GM12878 (cell line): ENCODE results near the gene INIP. TPM values are rescaled to one million over a fixed set of nuclear protein-coding genes. Genes with fewer than 3 reads are reported as not detected.

Experiments
- CHD4 ChIP-seq: fragments of 200-600 bp; sonication (generic); IDR thresholded peaks from 2 replicates; pipeline ENCODE4 v1.6.1; 2016; ENCODE audit warnings: mild to moderate bottlenecking
- FOXK2 ChIP-seq: fragments of 450-650 bp; IDR thresholded peaks from 2 replicates; pipeline ENCODE4 v1.6.1; 2017; ENCODE audit warnings: mild to moderate bottlenecking, moderate library complexity
- IRF3 ChIP-seq: fragments of 450-650 bp; IDR thresholded peaks from 2 replicates; pipeline ENCODE4 v1.6.1; 2014; ENCODE audit warnings: mild to moderate bottlenecking
- JUNB ChIP-seq: IDR thresholded peaks from 2 replicates; pipeline ENCODE4 v1.6.1; 2016; ENCODE audit warnings: antibody characterized with exemption, mild to moderate bottlenecking
- MYC ChIP-seq: IDR thresholded peaks from 2 replicates; pipeline ENCODE4 v1.6.1; 2011; ENCODE audit warnings: mild to moderate bottlenecking, low read length, moderate library complexity, inconsistent platforms; ENCODE audit not compliant: insufficient read depth, insufficient replicate concordance, insufficient read length, severe bottlenecking
- PBX3 ChIP-seq: IDR thresholded peaks from 2 replicates; pipeline ENCODE4 v1.6.1; 2011; ENCODE audit warnings: mild to moderate bottlenecking, low read depth, low read length, moderate library complexity; ENCODE audit not compliant: insufficient replicate concordance
- TCF3 ChIP-seq: IDR thresholded peaks from 2 replicates; pipeline ENCODE4 v1.6.1; 2012; ENCODE audit warnings: low read depth, mild to moderate bottlenecking, low read length, borderline replicate concordance; ENCODE audit not compliant: insufficient read depth
- ZBTB40 ChIP-seq: fragments of 450-650 bp; IDR thresholded peaks from 2 replicates; pipeline ENCODE4 v1.6.1; 2016; ENCODE audit warnings: mild to moderate bottlenecking, moderate library complexity, borderline replicate concordance
- ZNF274 ChIP-seq: IDR thresholded peaks from one replicate; pipeline ENCODE4 v1.8.0; 2011; ENCODE audit not compliant: insufficient read length, insufficient read depth
- polyA plus RNA-seq, 11 experiments: library from polyadenylated mRNA; depleted of rRNA in 4 of 11; unstranded in 6 of 11; stranded (reverse) in 5 of 11; fragments of >200 nt; fragmentation: Nextera tagmentation in 4 of 11; fragmentation: Illumina TruSeq in 1 of 11; extraction: Ambion mirVana in 4 of 11; extraction: Trizol in 1 of 11; gene quantifications; 1 replicate in 1 of 11; 2 replicates in 10 of 11; pipeline versions ENCODE4 v1.2.1 to v1.2.3, GENCODE V29; 2011 to 2016; ENCODE audit warnings: inconsistent platforms in 2 of 11, missing spikeins in 2 of 11, low read depth in 1 of 11
- total RNA-seq, 4 experiments: library from RNA; depleted of rRNA in 3 of 4; stranded (reverse); fragments of >200 nt in 3 of 4; fragmentation: Illumina TruSeq in 1 of 4; extraction: Trizol in 1 of 4; gene quantifications; 2 replicates each; pipeline versions ENCODE4 v1.2.1 to v1.2.3, GENCODE V29; 2013 to 2021

Gene INIP
- total and polyA plus RNA-seq, 10 of the 15 experiments (the other 5 are each of a cell fraction or from before 2014, with no cell fraction given) = 18.9 to 66.5 (median 37.7) TPM

GRCh38 chr9:112728401-112728800, 10.5 kb upstream of the INIP start (continued):
- no peak for TF ChIP-seq ZBTB40
- no peak for TF ChIP-seq ZNF274
- TF ChIP-seq IRF3 = no peak
- no peak for TF ChIP-seq MYC
- no peak for TF ChIP-seq TCF3
- no peak for TF ChIP-seq JUNB
- TF ChIP-seq FOXK2 = no peak
- TF ChIP-seq PBX3 = no peak
- no peak for TF ChIP-seq CHD4
